ENCODE measurements around the gene PPP6R1.

PPP6R1 gene

GRCh38 chr19:55302318-55302703 lies 43.5 kb upstream of the PPP6R1 start:
- H3K27ac ChIP-seq: no peak overlapping the region; the same call in 1 of the 2 replicates
- TF ChIP-seq CTCF (conservative IDR thresholded peaks at IDR 0.05): no peak
- TF ChIP-seq ZFX (IDR thresholded peaks at IDR 0.05): no peak

DNA sequence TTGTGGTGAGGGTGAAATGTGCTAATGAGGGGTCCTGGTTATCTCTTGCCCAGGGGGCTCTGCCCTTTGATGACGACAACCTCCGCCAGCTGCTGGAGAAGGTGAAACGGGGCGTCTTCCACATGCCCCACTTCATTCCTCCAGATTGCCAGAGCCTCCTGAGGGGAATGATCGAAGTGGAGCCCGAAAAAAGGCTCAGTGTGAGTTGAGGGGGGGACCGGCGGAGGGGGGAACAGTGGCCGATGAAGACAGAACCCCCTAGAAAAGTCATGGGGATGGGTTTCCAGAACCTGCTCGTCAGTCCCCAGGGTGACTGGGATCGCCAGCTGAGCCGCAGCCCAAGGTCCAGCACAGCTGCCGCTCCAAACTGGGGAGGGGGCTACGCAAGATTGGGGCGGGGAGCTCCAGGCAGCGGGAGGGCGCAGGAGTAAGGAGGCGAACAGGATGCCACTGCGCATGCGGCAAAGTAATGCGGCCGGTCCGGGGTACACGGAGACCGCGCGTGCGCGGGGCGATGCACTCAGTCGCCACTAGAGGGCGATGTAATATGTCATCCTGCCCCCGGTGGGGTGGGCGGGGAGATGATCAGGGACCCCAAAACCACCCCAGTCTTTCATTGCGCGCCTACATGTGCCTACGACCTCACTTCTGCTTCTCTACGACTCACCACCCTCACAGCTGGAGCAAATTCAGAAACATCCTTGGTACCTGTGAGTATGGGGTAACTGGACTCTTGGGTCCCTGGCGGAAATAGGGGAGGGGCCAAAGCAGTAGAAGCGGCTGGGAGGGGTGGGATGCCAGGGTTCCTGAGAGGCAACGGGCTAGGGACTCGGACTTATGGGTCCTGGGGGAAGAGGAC lies 42.9 kb upstream of the PPP6R1 start:
- peak overlapping the region; percentile 42 for H3K27ac ChIP-seq
- TF ChIP-seq CTCF (conservative IDR thresholded peaks at IDR 0.05) (peak; percentile 97), ZFX (IDR thresholded peaks at IDR 0.05) (no peak)

DNA sequence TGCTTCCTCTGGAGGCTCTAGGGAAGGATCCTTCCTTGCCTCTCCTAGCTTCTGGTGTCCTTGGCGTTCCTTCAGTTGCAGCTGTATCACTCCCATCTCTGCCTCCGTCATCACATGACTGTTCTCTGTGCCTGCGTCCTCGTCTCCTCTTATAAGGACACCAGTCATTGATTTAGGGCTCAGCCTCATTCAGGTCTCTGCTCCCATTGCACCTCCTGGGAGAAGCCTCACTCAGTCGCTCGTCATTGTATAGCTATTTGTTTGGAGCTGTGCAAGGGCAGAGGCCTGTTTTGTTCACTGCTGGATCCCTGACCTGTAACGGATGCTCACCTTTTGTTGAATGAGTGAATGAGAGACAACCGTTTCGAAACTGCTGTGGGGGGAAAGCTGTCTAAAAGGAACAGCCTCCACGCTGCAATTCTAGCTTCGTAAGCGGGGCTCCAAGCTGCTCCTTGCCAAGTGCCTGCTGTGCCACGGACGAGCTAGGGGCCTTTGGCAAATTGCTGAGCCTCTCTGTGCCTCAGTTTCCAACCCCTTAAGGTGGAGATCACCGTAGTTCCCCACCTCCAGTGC lies 42.2 kb upstream of the PPP6R1 start:
- TF ChIP-seq CTCF (conservative IDR thresholded peaks at IDR 0.05) (no peak), ZFX (IDR thresholded peaks at IDR 0.05) (no peak)
- peak overlapping the region; percentile 42; the same call in 1 of the 2 replicates for H3K27ac ChIP-seq

DNA sequence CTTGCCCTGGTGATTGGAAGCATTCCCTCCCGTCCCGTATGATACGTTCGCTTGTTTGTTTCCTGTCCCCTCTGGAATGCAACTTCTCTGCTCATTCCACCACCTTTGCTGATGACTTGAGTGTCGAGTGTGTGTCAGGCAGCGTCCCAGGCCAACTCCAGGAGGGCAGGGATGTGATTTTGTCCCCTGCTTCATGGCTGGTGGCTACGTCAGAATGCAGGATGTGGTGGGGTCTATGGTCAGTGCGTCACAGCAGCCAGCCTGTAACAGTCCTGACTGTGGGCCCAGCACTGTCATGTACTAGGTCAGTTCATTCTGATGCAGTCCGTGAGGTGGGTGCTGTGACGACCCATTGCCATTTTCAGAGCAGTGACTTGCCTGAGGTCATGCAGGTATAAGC lies 41.2 kb upstream of the PPP6R1 start:
- TF ChIP-seq CTCF (conservative IDR thresholded peaks at IDR 0.05): no peak
- TF ChIP-seq ZFX (IDR thresholded peaks at IDR 0.05): no peak
- H3K27ac ChIP-seq: no peak overlapping the region

GRCh38 chr19:55297267-55297666 lies 38.5 kb upstream of the PPP6R1 start:
- no peak for TF ChIP-seq ZFX (IDR thresholded peaks at IDR 0.05)
- no peak for TF ChIP-seq CTCF (conservative IDR thresholded peaks at IDR 0.05)
- H3K27ac ChIP-seq: no peak overlapping the region

DNA sequence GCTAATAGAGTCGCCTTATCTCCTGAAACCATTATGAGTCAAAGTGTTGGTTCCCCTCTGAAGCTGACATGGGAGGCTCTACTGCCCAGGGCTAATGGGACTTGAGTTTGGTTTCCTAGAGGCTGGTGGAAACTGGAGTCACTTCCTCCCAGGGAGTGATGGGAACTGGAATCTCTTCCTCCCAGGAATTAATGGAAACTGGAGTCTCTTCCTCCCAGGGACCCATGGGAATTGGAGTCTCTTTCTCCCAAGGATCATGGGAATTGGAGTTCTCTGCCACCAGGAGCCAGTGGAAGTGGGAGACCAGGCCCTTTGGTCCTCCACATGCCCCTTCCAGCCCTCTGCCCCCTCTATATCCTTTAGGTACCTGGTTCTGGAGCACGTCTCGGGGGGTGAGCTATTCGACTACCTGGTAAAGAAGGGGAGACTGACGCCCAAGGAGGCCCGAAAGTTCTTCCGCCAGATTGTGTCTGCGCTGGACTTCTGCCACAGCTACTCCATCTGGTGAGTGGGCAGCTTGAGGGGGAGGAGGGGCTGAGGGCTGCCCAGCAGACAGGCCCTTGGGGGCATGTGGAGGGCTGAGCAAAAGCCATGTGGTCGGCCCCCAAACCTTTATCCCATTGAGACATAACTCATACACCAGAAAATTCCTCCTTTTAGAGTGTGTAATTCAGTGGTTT lies 30.4 kb upstream of the PPP6R1 start:
- no peak overlapping the region for H3K27ac ChIP-seq
- TF ChIP-seq ZFX (IDR thresholded peaks at IDR 0.05) (no peak), CTCF (conservative IDR thresholded peaks at IDR 0.05) (no peak)
